SK-N-SH (cell line): ENCODE measurements around the gene SLCO2A1. TPM values are rescaled to one million over a fixed set of nuclear protein-coding genes. Genes with fewer than 3 reads are reported as not detected.

Experiments
- CTCF ChIA-PET: fragments of 300-600, 350-600 bp; formaldehyde crosslinking; extraction: SDS; loops from one replicate; lab custom pipeline; 2021; lab: Yijun Ruan, JAX
- POLR2A ChIA-PET: fragments of 350-600 bp; sonication (Branson Sonifier 250); formaldehyde crosslinking; extraction: SDS; loops from one replicate; lab custom pipeline; 2020; ENCODE audit warnings: antibody characterized with exemption, inconsistent platforms; lab: Yijun Ruan, JAX
- DNase-seq: peaks from one replicate; pipeline ENCODE4 v3.0.0; 2012
- H2AFZ ChIP-seq: fragments of 200-600 bp; sonication (generic); 2 replicates; pipeline ENCODE4 v1.8.1; 2016; ENCODE audit warnings: antibody characterized with exemption, mild to moderate bottlenecking, low read depth
- H3F3A ChIP-seq: fragments of 200-600 bp; sonication (generic); replicated peaks from 2 replicates; pipeline ENCODE3; 2016; ENCODE audit warnings: antibody characterized with exemption, mild to moderate bottlenecking; ENCODE audit not compliant: insufficient read depth
- H3K27ac ChIP-seq, 2 experiments: fragments of 200-500 bp in 1 of 2; fragments of 200-600 bp in 1 of 2; sonication (Bioruptor generic) in 1 of 2; sonication (generic), shearing (Covaris generic) in 1 of 2; 2 replicates each; pipeline versions ENCODE4 v1.5.1 to v1.6.1; 2014 to 2016; ENCODE audit warnings: low read depth in 2 of 2, inconsistent platforms in 1 of 2, low read length in 1 of 2, mild to moderate bottlenecking in 1 of 2, mixed read lengths in 1 of 2
- H3K27me3 ChIP-seq: fragments of 200-600 bp; sonication (generic), shearing (Covaris generic); 2 replicates; pipeline ENCODE4 v1.6.1; 2016; ENCODE audit warnings: mixed run types; ENCODE audit not compliant: insufficient read depth
- H3K36me3 ChIP-seq, 2 experiments: fragments of 200-500 bp in 1 of 2; fragments of 200-600 bp in 1 of 2; sonication (Bioruptor generic) in 1 of 2; sonication (generic) in 1 of 2; replicated peaks in 1 of 2; 2 replicates each; pipeline versions ENCODE3 to v1.5.1; 2014 to 2016; ENCODE audit warnings: low read length in 1 of 2, mild to moderate bottlenecking in 1 of 2; ENCODE audit not compliant: insufficient read depth in 2 of 2, control insufficient read depth in 1 of 2
- H3K4me1 ChIP-seq, 2 experiments: fragments of 200-500 bp in 1 of 2; fragments of 200-600 bp in 1 of 2; sonication (Bioruptor generic) in 1 of 2; sonication (generic), shearing (Covaris generic) in 1 of 2; 2 replicates each; pipeline versions ENCODE4 v1.5.1 to v1.6.1; 2014 to 2016; ENCODE audit warnings: low read depth in 1 of 2, low read length in 1 of 2, mixed run types in 1 of 2; ENCODE audit not compliant: insufficient read depth in 2 of 2, control insufficient read depth in 1 of 2
- H3K4me2 ChIP-seq: fragments of 200-600 bp; sonication (generic), shearing (Covaris generic); 2 replicates; pipeline ENCODE4 v1.6.1; 2017; ENCODE audit warnings: mixed run types
- H3K4me3 ChIP-seq, 2 experiments: fragments of 200-500 bp in 1 of 2; fragments of 200-600 bp in 1 of 2; sonication (Bioruptor generic) in 1 of 2; sonication (generic), shearing (Covaris generic) in 1 of 2; 2 replicates each; pipeline versions ENCODE4 v1.5.1 to v1.8.1; 2014 to 2016; ENCODE audit warnings: low read depth in 2 of 2, inconsistent platforms in 1 of 2, low read length in 1 of 2, mild to moderate bottlenecking in 1 of 2, mixed read lengths in 1 of 2, moderate library complexity in 1 of 2
- H3K79me2 ChIP-seq: fragments of 200-600 bp; sonication (generic); 2 replicates; pipeline ENCODE4 v1.8.1; 2017; ENCODE audit warnings: mild to moderate bottlenecking; ENCODE audit not compliant: insufficient read depth
- H3K9ac ChIP-seq: fragments of 200-600 bp; sonication (generic); 2 replicates; pipeline ENCODE4 v1.6.1; 2017; ENCODE audit warnings: mixed run types
- H3K9me2 ChIP-seq: fragments of 200-600 bp; sonication (generic); 2 replicates; pipeline ENCODE4 v1.6.1; 2017; ENCODE audit warnings: mixed run types
- H3K9me3 ChIP-seq: fragments of 200-600 bp; sonication (generic); 2 replicates; pipeline ENCODE4 v1.6.1; 2017; ENCODE audit warnings: mixed run types, mild to moderate bottlenecking, moderate library complexity
- H4K20me1 ChIP-seq: fragments of 200-600 bp; sonication (generic); 2 replicates; pipeline ENCODE4 v1.6.1; 2017; ENCODE audit warnings: mild to moderate bottlenecking, mixed run types; ENCODE audit not compliant: insufficient read depth
- CHD2 ChIP-seq: fragments of 150-350 bp; IDR thresholded peaks from 2 replicates; pipeline ENCODE4 v1.6.1; 2018; ENCODE audit warnings: low read length; ENCODE audit not compliant: partially characterized antibody
- EP300 ChIP-seq, 2 experiments: IDR thresholded peaks; 2 replicates each; pipeline versions ENCODE4 v1.4.0 to v1.6.1; 2012; ENCODE audit warnings: borderline replicate concordance in 1 of 2, low read depth in 1 of 2, low read length in 1 of 2
- EZH2phosphoT487 ChIP-seq: fragments of 200-600 bp; sonication (generic); IDR thresholded peaks from 2 replicates; pipeline ENCODE4 v1.6.1; 2017; ENCODE audit warnings: low read depth, mixed run types, mild to moderate bottlenecking, antibody characterized with exemption, moderate library complexity, borderline replicate concordance
- FOSL2 ChIP-seq: IDR thresholded peaks from 2 replicates; pipeline ENCODE4 v1.4.0; 2012; ENCODE audit warnings: low read depth, mild to moderate bottlenecking, moderate library complexity, borderline replicate concordance
- FOXJ3 ChIP-seq: sonication (generic); formaldehyde crosslinking; IDR thresholded peaks from 2 replicates; pipeline ENCODE4 v1.5.1; 2020; ENCODE audit warnings: mild to moderate bottlenecking, missing genetic modification reagents
- FOXM1 ChIP-seq: IDR thresholded peaks from 2 replicates; pipeline ENCODE4 v1.4.0; 2012; ENCODE audit warnings: low read depth, mild to moderate bottlenecking
- GABPA ChIP-seq: IDR thresholded peaks from 2 replicates; pipeline ENCODE4 v1.4.0; 2012; ENCODE audit warnings: low read depth, mild to moderate bottlenecking
- GATA2 ChIP-seq: sonication (generic); formaldehyde crosslinking; IDR thresholded peaks from 2 replicates; pipeline ENCODE4 v1.5.0; 2020; ENCODE audit warnings: mild to moderate bottlenecking, missing genetic modification reagents
- IRF3 ChIP-seq: fragments of 150-350 bp; IDR thresholded peaks from 2 replicates; pipeline ENCODE4 v1.6.1; 2016; ENCODE audit warnings: mild to moderate bottlenecking, low read depth, low read length
- JUND ChIP-seq: IDR thresholded peaks from 2 replicates; pipeline ENCODE4 v1.4.0; 2012
- MAX ChIP-seq: IDR thresholded peaks from 2 replicates; pipeline ENCODE4 v1.4.0; 2012; ENCODE audit warnings: low read depth
- MEF2A ChIP-seq: IDR thresholded peaks from 2 replicates; pipeline ENCODE4 v1.4.0; 2012; ENCODE audit warnings: low read depth, borderline replicate concordance
- NFIC ChIP-seq: IDR thresholded peaks from 2 replicates; pipeline ENCODE4 v1.4.0; 2012; ENCODE audit warnings: borderline replicate concordance
- RAD21 ChIP-seq: IDR thresholded peaks from 2 replicates; pipeline ENCODE4 v1.6.1; 2012; ENCODE audit warnings: mild to moderate bottlenecking, low read length
- RCOR1 ChIP-seq: fragments of 150-350 bp; IDR thresholded peaks from 2 replicates; pipeline ENCODE4 v1.6.1; 2017; ENCODE audit warnings: antibody characterized with exemption, low read length
- RFX5 ChIP-seq: IDR thresholded peaks from 2 replicates; pipeline ENCODE4 v1.6.1; 2012; ENCODE audit warnings: mild to moderate bottlenecking, improper control_type of control experiment, low read length
- RXRA ChIP-seq: IDR thresholded peaks from 2 replicates; pipeline ENCODE4 v1.4.0; 2012; ENCODE audit warnings: low read depth, mild to moderate bottlenecking, borderline replicate concordance
- SIN3A ChIP-seq: IDR thresholded peaks from 2 replicates; pipeline ENCODE4 v1.6.1; 2012; ENCODE audit warnings: low read depth, mild to moderate bottlenecking, low read length, moderate library complexity, borderline replicate concordance
- SMC3 ChIP-seq: IDR thresholded peaks from 2 replicates; pipeline ENCODE4 v1.6.1; 2012; ENCODE audit warnings: low read depth, low read length, improper control_type of control experiment
- TAF1 ChIP-seq: IDR thresholded peaks from 2 replicates; pipeline ENCODE4 v1.6.1; 2012; ENCODE audit warnings: low read depth, mild to moderate bottlenecking, low read length, moderate library complexity, borderline replicate concordance
- USF1 ChIP-seq: IDR thresholded peaks from 2 replicates; pipeline ENCODE4 v1.4.0; 2012; ENCODE audit warnings: low read depth, borderline replicate concordance
- USF2 ChIP-seq: fragments of 150-350 bp; IDR thresholded peaks from 2 replicates; pipeline ENCODE4 v1.6.1; 2017; ENCODE audit warnings: antibody characterized with exemption, low read length, low read depth, borderline replicate concordance
- YY1 ChIP-seq: IDR thresholded peaks from 2 replicates; pipeline ENCODE4 v1.4.0; 2012; ENCODE audit warnings: low read depth, mild to moderate bottlenecking
- WGBS: methylation state at CpG from one replicate; pipeline ENCODE4 v1.1.6; 2017; ENCODE audit warnings: low lambda C conversion rate; 5-methylcytosine and 5-hydroxymethylcytosine counted together
- polyA plus RNA-seq, 3 experiments: library from polyadenylated mRNA; depleted of rRNA; stranded (reverse); fragments of >200 nt; gene quantifications; 2 replicates each; pipeline ENCODE4 v1.2.3, GENCODE V29; 2012

Gene SLCO2A1
- polyA plus RNA-seq, 1 of the 3 experiments (the other 2 are of a cell fraction), result 9.3 TPM

GRCh38 chr3:134061401-134061800 lies 31.7 kb upstream of the SLCO2A1 start:
- H3K4me3 ChIP-seq, result no peak overlapping the region
- no peak for TF ChIP-seq SMC3
- no peak for TF ChIP-seq RXRA
- TF ChIP-seq SIN3A, result no peak
- no peak for TF ChIP-seq MEF2A
- no peak for TF ChIP-seq USF1
- TF ChIP-seq TAF1, result no peak
- TF ChIP-seq MAX, result no peak
- no peak for TF ChIP-seq EP300 (IDR thresholded peaks at IDR 0.05; ENCODE audit: borderline replicate concordance in 1 of 2, low read depth in 1 of 2, low read length in 1 of 2)
- TF ChIP-seq EZH2phosphoT487, result no peak
- no peak for TF ChIP-seq GATA2 (CRISPR knock-in tag)
- TF ChIP-seq FOXJ3, result no peak
- TF ChIP-seq RCOR1, result no peak
- TF ChIP-seq, all 33 proteins: peak for 0
- no peaks in the 10 kb centered on the region for H4K20me1 ChIP-seq
- no peaks in the 10 kb centered on the region for H3K9me2 ChIP-seq
- H3K27ac ChIP-seq, result no peak overlapping the region
- no peaks in the 10 kb centered on the region for H3K9me3 ChIP-seq
- no peak for DNase-seq
- no peaks in the 10 kb centered on the region for H3F3A ChIP-seq
- H3K36me3 ChIP-seq, result no peaks in the 10 kb centered on the region
- CTCF ChIA-PET, result no interaction called here
- no peaks in the 10 kb centered on the region for H3K79me2 ChIP-seq
- no peaks in the 10 kb centered on the region for H3K27me3 ChIP-seq
- H3K9ac ChIP-seq, result no peak overlapping the region
- WGBS, result 58% methylated on average over 6 of the region's 7 CpGs
- H2AFZ ChIP-seq, result no peak overlapping the region
- no peak overlapping the region for H3K4me2 ChIP-seq
- peaks cover 0 to 1% of the 10 kb centered on the region in 2 experiments; a peak in 2 of 4 replicates for H3K4me1 ChIP-seq
- POLR2A ChIA-PET, result no interaction called here

GRCh38 chr3:134060561-134061385 lies 31.0 kb upstream of the SLCO2A1 start:
- peaks cover 0 to 5% of the 10 kb centered on the region in 2 experiments; a peak in 2 of 4 replicates for H3K4me1 ChIP-seq
- H3K27ac ChIP-seq, result no peak overlapping the region
- POLR2A ChIA-PET, result interaction anchor here (0.6 kb wide), 1 partner anchor 32 kb away, joined by 3 read pairs; no protein-coding TSS in a partner anchor
- no peaks in the 10 kb centered on the region for H3K27me3 ChIP-seq
- H3K4me2 ChIP-seq, result no peak overlapping the region
- H2AFZ ChIP-seq, result no peak overlapping the region
- 63% methylated on average over 9 of the region's 10 CpGs for WGBS
- H3K79me2 ChIP-seq, result no peaks in the 10 kb centered on the region
- CTCF ChIA-PET, result interaction anchor here (1.0 to 1.3 kb wide), 3 partner anchors 134 to 243 kb away, joined by 3 to 4 read pairs (median 3); no protein-coding TSS in a partner anchor
- no peak overlapping the region for H3K4me3 ChIP-seq
- no peaks in the 10 kb centered on the region for H3K36me3 ChIP-seq
- no peaks in the 10 kb centered on the region for H3F3A ChIP-seq
- no peaks in the 10 kb centered on the region for H3K9me2 ChIP-seq
- no peak overlapping the region for H3K9ac ChIP-seq
- no peaks in the 10 kb centered on the region for H4K20me1 ChIP-seq
- no peaks in the 10 kb centered on the region for H3K9me3 ChIP-seq
- DNase-seq, result no peak
- no peak for TF ChIP-seq YY1
- no peak for TF ChIP-seq RFX5
- TF ChIP-seq GABPA, result no peak
- TF ChIP-seq RXRA, result no peak
- TF ChIP-seq NFIC, result no peak
- no peak for TF ChIP-seq FOXM1
- no peak for TF ChIP-seq FOSL2
- TF ChIP-seq RAD21, result no peak
- no peak for TF ChIP-seq SIN3A
- TF ChIP-seq USF2, result no peak
- no peak for TF ChIP-seq TAF1
- no peak for TF ChIP-seq CHD2
- no peak for TF ChIP-seq IRF3
- no peak for TF ChIP-seq USF1
- TF ChIP-seq MEF2A, result no peak
- no peak for TF ChIP-seq JUND
- TF ChIP-seq GATA2 (CRISPR knock-in tag), result no peak
